HEK293 (cell line): ENCODE results near the gene ELAVL2.

Experiments used
- CTCF ChIA-PET: fragments of 350-600 bp; formaldehyde crosslinking; extraction: SDS; loops from one replicate; lab custom pipeline; 2021; ENCODE audit warnings: antibody characterized with exemption; lab: Yijun Ruan, JAX
- POLR2A ChIA-PET: fragments of 300-600 bp; formaldehyde crosslinking; extraction: SDS; loops from one replicate; lab custom pipeline; 2020; ENCODE audit warnings: antibody characterized with exemption, inconsistent platforms; lab: Yijun Ruan, JAX
- H3K27ac ChIP-seq: fragments of 200-500 bp; sonication (Bioruptor generic); 2 replicates; pipeline ENCODE4 v1.5.1; 2014; ENCODE audit warnings: low read depth, low read length, control low read depth, inconsistent platforms; ENCODE audit errors: extremely low read depth
- H3K36me3 ChIP-seq, 2 experiments: fragments of 200-500 bp in 1 of 2; sonication (Bioruptor generic) in 1 of 2; 1 replicate in 1 of 2; 2 replicates in 1 of 2; pipeline ENCODE4 v1.5.1; 2014 to 2017; ENCODE audit warnings: inconsistent platforms in 2 of 2, low read length in 2 of 2; ENCODE audit not compliant: control insufficient read depth in 2 of 2, insufficient read depth in 1 of 2
- H3K4me1 ChIP-seq: fragments of 200-500 bp; sonication (Bioruptor generic); 2 replicates; pipeline ENCODE4 v1.5.1; 2014; ENCODE audit warnings: mild to moderate bottlenecking, low read length, inconsistent platforms; ENCODE audit not compliant: control insufficient read depth, insufficient read depth
- H3K4me3 ChIP-seq: 2 replicates; pipeline ENCODE4 v1.5.1; 2011; ENCODE audit warnings: low read depth, mild to moderate bottlenecking, control low read depth, low read length, moderate library complexity
- H3K9me3 ChIP-seq: fragments of 200-500 bp; sonication (Bioruptor generic); 2 replicates; pipeline ENCODE4 v1.5.1; 2014; ENCODE audit warnings: low read depth, low read length, inconsistent platforms; ENCODE audit not compliant: control insufficient read depth, insufficient read depth
- BCL11A ChIP-seq: fragments of 450-650 bp; formaldehyde crosslinking; IDR thresholded peaks from 2 replicates; pipeline ENCODE4 v1.5.1; 2016; ENCODE audit warnings: low read depth, missing biosample characterization, missing genetic modification characterization
- FEZF1 ChIP-seq: fragments of 450-650 bp; formaldehyde crosslinking; IDR thresholded peaks from 2 replicates; pipeline ENCODE4 v1.5.1; 2016; ENCODE audit warnings: missing biosample characterization, missing genetic modification characterization
- INSM2 ChIP-seq: fragments of 450-650 bp; formaldehyde crosslinking; IDR thresholded peaks from 2 replicates; pipeline ENCODE4 v1.5.1; 2016; ENCODE audit warnings: missing biosample characterization, missing genetic modification characterization
- KLF9 ChIP-seq: fragments of 450-650 bp; formaldehyde crosslinking; IDR thresholded peaks from 2 replicates; pipeline ENCODE4 v1.5.1; 2016; ENCODE audit warnings: missing biosample characterization, missing genetic modification characterization, low read depth
- SCRT1 ChIP-seq: fragments of 450-650 bp; formaldehyde crosslinking; IDR thresholded peaks from 2 replicates; pipeline ENCODE4 v1.5.1; 2016; ENCODE audit warnings: missing biosample characterization, missing genetic modification characterization, borderline replicate concordance
- SP3 ChIP-seq: fragments of 450-650 bp; formaldehyde crosslinking; IDR thresholded peaks from 2 replicates; pipeline ENCODE4 v1.5.1; 2016; ENCODE audit warnings: missing biosample characterization, missing genetic modification characterization
- SP7 ChIP-seq: fragments of 450-650 bp; formaldehyde crosslinking; IDR thresholded peaks from 2 replicates; pipeline ENCODE4 v1.5.1; 2016; ENCODE audit warnings: missing biosample characterization, missing genetic modification characterization
- TCF7L2 ChIP-seq: IDR thresholded peaks from 2 replicates; pipeline ENCODE4 v1.6.1; 2011; ENCODE audit warnings: low read depth, mild to moderate bottlenecking, inconsistent platforms, low read length, moderate library complexity, borderline replicate concordance
- ZBTB1 ChIP-seq: fragments of 450-650 bp; formaldehyde crosslinking; IDR thresholded peaks from 2 replicates; pipeline ENCODE4 v1.5.1; 2016; ENCODE audit warnings: missing biosample characterization, missing genetic modification characterization
- ZBTB7A ChIP-seq: fragments of 450-650 bp; formaldehyde crosslinking; IDR thresholded peaks from 2 replicates; pipeline ENCODE4 v1.5.1; 2016; ENCODE audit warnings: low read depth, missing biosample characterization, missing genetic modification characterization
- ZBTB8A ChIP-seq: fragments of 450-650 bp; formaldehyde crosslinking; IDR thresholded peaks from 2 replicates; pipeline ENCODE4 v1.5.1; 2016; ENCODE audit warnings: missing biosample characterization, missing genetic modification characterization
- ZFP41 ChIP-seq: fragments of 450-650 bp; formaldehyde crosslinking; IDR thresholded peaks from 2 replicates; pipeline ENCODE4 v1.5.1; 2016; ENCODE audit warnings: missing biosample characterization, missing genetic modification characterization, borderline replicate concordance
- ZNF18 ChIP-seq: fragments of 450-650 bp; formaldehyde crosslinking; IDR thresholded peaks from 2 replicates; pipeline ENCODE4 v1.5.1; 2016; ENCODE audit warnings: missing biosample characterization, missing genetic modification characterization
- ZNF350 ChIP-seq: fragments of 450-650 bp; formaldehyde crosslinking; IDR thresholded peaks from 2 replicates; pipeline ENCODE4 v1.5.0; 2017; ENCODE audit warnings: missing biosample characterization, mild to moderate bottlenecking, missing genetic modification characterization
- ZNF391 ChIP-seq: fragments of 450-650 bp; formaldehyde crosslinking; IDR thresholded peaks from 2 replicates; pipeline ENCODE4 v1.5.1; 2016; ENCODE audit warnings: low read depth, missing biosample characterization, missing genetic modification characterization, borderline replicate concordance
- ZNF530 ChIP-seq: fragments of 450-650 bp; formaldehyde crosslinking; IDR thresholded peaks from 2 replicates; pipeline ENCODE4 v1.5.1; 2016; ENCODE audit warnings: low read depth, missing biosample characterization, missing genetic modification characterization
- ZNF654 ChIP-seq: fragments of 450-650 bp; formaldehyde crosslinking; IDR thresholded peaks from 2 replicates; pipeline ENCODE4 v1.5.1; 2016; ENCODE audit warnings: low read depth, missing biosample characterization, missing genetic modification characterization
- ZNF776 ChIP-seq: fragments of 450-650 bp; formaldehyde crosslinking; IDR thresholded peaks from 2 replicates; pipeline ENCODE4 v1.5.0; 2017; ENCODE audit warnings: missing biosample characterization, missing genetic modification characterization, borderline replicate concordance
- TF ChIP-seq, protein P1 (sequence below): fragments of 450-650 bp; formaldehyde crosslinking; IDR thresholded peaks from 2 replicates; pipeline ENCODE4 v1.5.1; 2017; ENCODE audit warnings: missing biosample characterization, missing genetic modification characterization
- TF ChIP-seq, protein P2 (sequence below): fragments of 450-650 bp; formaldehyde crosslinking; conservative IDR thresholded peaks from 2 replicates; pipeline ENCODE4 v1.5.1; 2016; ENCODE audit warnings: low read depth, missing biosample characterization, missing genetic modification characterization

ELAVL2 gene

DNA sequence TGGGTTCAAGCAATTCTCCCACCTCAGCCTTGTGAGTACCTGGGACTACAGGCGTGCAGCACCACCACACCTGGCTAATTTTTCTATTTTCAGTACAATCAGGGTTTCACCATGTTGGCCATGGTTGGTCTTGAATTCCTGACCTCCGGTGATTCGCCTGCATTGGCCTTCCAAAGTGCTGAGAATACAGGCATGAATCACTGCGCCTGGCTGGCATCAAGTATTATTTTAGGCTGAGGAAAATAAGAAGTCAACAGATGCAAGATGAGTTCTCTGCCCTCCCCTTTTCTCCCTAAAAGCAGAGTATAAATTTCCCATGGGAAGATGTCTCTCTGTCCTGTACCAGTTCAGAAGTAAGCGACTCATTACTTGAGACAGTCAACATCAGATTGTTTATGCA lies 71.5 kb downstream of the ELAVL2 start (continued):
- no peak for TF ChIP-seq ZNF776
- TF ChIP-seq ZNF530 (tag by site-specific recombination) = no peak
- no peak for TF ChIP-seq ZBTB1 (tag by site-specific recombination)
- TF ChIP-seq INSM2 (tag by site-specific recombination) = no peak
- TF ChIP-seq, all 188 proteins: peak for 0

- no peaks in the 10 kb centered on the region for H3K9me3 ChIP-seq
- H3K4me3 ChIP-seq = no peak overlapping the region
- H3K4me1 ChIP-seq = peaks cover 5% of the 10 kb centered on the region; the same call in 1 of the 2 replicates
- CTCF ChIA-PET = no interaction called here
- POLR2A ChIA-PET = no interaction called here
- TF ChIP-seq ZBTB8A (tag by site-specific recombination) (no peak), KLF9 (tag by site-specific recombination) (no peak), BCL11A (no peak), SP3 (no peak), ZNF18 (no peak), ZNF391 (tag by site-specific recombination) (no peak), TCF7L2 (no peak), SCRT1 (tag by site-specific recombination) (no peak), ZBTB7A (tag by site-specific recombination) (no peak), SP7 (no peak), FEZF1 (tag by site-specific recombination) (0 out of 2 replicates have a peak, but pooled peaks have one; percentile 19), ZNF350 (no peak), ZNF654 (tag by site-specific recombination) (no peak), ZFP41 (no peak)
- TF ChIP-seq, protein P1, sequence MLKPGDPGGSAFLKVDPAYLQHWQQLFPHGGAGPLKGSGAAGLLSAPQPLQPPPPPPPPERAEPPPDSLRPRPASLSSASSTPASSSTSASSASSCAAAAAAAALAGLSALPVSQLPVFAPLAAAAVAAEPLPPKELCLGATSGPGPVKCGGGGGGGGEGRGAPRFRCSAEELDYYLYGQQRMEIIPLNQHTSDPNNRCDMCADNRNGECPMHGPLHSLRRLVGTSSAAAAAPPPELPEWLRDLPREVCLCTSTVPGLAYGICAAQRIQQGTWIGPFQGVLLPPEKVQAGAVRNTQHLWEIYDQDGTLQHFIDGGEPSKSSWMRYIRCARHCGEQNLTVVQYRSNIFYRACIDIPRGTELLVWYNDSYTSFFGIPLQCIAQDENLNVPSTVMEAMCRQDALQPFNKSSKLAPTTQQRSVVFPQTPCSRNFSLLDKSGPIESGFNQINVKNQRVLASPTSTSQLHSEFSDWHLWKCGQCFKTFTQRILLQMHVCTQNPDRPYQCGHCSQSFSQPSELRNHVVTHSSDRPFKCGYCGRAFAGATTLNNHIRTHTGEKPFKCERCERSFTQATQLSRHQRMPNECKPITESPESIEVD (tag by site-specific recombination) = peak; percentile 50
- TF ChIP-seq, protein P2, sequence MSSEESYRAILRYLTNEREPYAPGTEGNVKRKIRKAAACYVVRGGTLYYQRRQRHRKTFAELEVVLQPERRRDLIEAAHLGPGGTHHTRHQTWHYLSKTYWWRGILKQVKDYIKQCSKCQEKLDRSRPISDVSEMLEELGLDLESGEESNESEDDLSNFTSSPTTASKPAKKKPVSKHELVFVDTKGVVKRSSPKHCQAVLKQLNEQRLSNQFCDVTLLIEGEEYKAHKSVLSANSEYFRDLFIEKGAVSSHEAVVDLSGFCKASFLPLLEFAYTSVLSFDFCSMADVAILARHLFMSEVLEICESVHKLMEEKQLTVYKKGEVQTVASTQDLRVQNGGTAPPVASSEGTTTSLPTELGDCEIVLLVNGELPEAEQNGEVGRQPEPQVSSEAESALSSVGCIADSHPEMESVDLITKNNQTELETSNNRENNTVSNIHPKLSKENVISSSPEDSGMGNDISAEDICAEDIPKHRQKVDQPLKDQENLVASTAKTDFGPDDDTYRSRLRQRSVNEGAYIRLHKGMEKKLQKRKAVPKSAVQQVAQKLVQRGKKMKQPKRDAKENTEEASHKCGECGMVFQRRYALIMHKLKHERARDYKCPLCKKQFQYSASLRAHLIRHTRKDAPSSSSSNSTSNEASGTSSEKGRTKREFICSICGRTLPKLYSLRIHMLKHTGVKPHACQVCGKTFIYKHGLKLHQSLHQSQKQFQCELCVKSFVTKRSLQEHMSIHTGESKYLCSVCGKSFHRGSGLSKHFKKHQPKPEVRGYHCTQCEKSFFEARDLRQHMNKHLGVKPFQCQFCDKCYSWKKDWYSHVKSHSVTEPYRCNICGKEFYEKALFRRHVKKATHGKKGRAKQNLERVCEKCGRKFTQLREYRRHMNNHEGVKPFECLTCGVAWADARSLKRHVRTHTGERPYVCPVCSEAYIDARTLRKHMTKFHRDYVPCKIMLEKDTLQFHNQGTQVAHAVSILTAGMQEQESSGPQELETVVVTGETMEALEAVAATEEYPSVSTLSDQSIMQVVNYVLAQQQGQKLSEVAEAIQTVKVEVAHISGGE = no peak
- peaks cover 0 to 3% of the 10 kb centered on the region in 2 experiments; a peak in 1 of 3 replicates for H3K36me3 ChIP-seq
- no peak overlapping the region for H3K27ac ChIP-seq
Observed at GRCh38 chr9:23752859-23753258, 73.2 kb downstream of the ELAVL2 start.
